Mucosa of descending colon (tissue), 3 donors: ENCODE measurements around the gene AKAP4. TPM values are rescaled to one million over a fixed set of nuclear protein-coding genes. Genes with fewer than 3 reads are reported as not detected.
A peak's percentile ranks its signal among the peaks of the same experiment; 100 is the strongest.

ENCODE experiments used
- ATAC-seq: fragments of 200-7000 bp; cut with Tn5 transposase; one replicate; pipeline ENCODE4 v1.9.1; 2020; ENCODE audit warnings: mild to moderate bottlenecking, moderate library complexity
- DNase-seq, 3 donors: peaks; one replicate each; pipeline ENCODE4 v3.0.0-alpha.2; 2020
- H3K36me3 ChIP-seq: fragments of 200-600 bp; one replicate; pipeline ENCODE4 v1.8.0; 2021; ENCODE audit warnings: low read depth, mild to moderate bottlenecking
- H3K4me1 ChIP-seq: fragments of 200-600 bp; one replicate; pipeline ENCODE4 v1.8.0; 2021; ENCODE audit warnings: low read depth, mild to moderate bottlenecking
- H3K4me3 ChIP-seq: fragments of 200-600 bp; one replicate; pipeline ENCODE4 v1.8.0; 2021; ENCODE audit warnings: mild to moderate bottlenecking
- H3K9me3 ChIP-seq: fragments of 200-600 bp; one replicate; pipeline ENCODE4 v1.8.0; 2021; ENCODE audit warnings: mild to moderate bottlenecking
- CTCF ChIP-seq: fragments of 200-600 bp; IDR thresholded peaks from one replicate; pipeline ENCODE4 v1.8.0; 2022; ENCODE audit warnings: antibody characterized with exemption, mild to moderate bottlenecking
- intact Hi-C, 2 donors: fragments of 100-400 bp; cut with DNase I in 1 of 2; cut with micrococcal nuclease in 1 of 2; formaldehyde crosslinking; loops; one replicate each; pipeline versions ENCODE4 v1.11.0 to v1.11.1; 2022; cut with DNase I, micrococcal nuclease
- total RNA-seq, 3 donors: library from RNA; stranded (reverse); fragmentation: NEBNext Ultra II Directional in 2 of 3; extraction: Animal tissue kit (Norgen Biotek cat#: 25700) in 2 of 3; gene quantifications; one replicate each; pipeline versions ENCODE4 v1.2.1 to v1.2.4, GENCODE V29; 2021 to 2023
- donor health status: DM: no; HTN: no; CAD: no; lungs with moderate emphysema.
- donor health status: DM: no; HTN: no; CAD: no.
- donor health status: DM: no; HTN: yes; CAD: no.

The AKAP4 gene
- total RNA-seq, 3 donors from 2014 or later: not detected

DNA sequence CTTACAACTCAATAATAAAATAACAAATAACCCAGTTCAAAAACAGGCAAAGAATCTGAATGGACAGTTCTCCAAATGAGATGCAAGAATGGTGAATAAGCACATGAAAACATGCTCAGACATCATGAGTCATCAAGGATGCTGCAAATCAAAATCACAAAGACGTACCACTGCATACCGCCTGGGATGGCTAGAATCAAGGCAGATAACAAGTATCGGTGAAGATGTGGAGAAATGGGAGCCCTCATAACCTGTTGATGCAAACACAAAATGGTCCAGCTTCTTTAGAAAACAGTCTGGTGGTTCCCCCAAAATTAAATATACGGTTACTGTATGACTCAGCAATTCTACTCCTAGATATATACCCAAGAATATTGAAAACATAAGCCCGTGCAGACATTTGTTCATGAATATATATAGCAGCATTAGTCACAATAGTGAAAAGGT, 32.5 kb downstream of the AKAP4 start:
- no peak for TF ChIP-seq CTCF
- Histone ChIP-seq H3K36me3 (no peaks in the 10 kb centered on the region), H3K9me3 (no peaks in the 10 kb centered on the region), H3K4me3 (no peak overlapping the region), H3K4me1 (no peaks in the 10 kb centered on the region)
- ATAC-seq (no peak), DNase-seq (no peak)
- intact Hi-C loops: no loop called here

- no peak for TF ChIP-seq CTCF
- no peaks in the 10 kb centered on the region for H3K4me1 ChIP-seq
- intact Hi-C loops: no loop called here
- no peak overlapping the region for H3K4me3 ChIP-seq
- H3K9me3 ChIP-seq: no peaks in the 10 kb centered on the region
- peak in 1 of 3 donors; percentile 9 for DNase-seq
- no peaks in the 10 kb centered on the region for H3K36me3 ChIP-seq
- ATAC-seq: peak; percentile 63
Observed at GRCh38 chrX:50167366-50167765, 33.4 kb downstream of the AKAP4 start.

- Histone ChIP-seq H3K36me3 (no peaks in the 10 kb centered on the region), H3K4me1 (no peaks in the 10 kb centered on the region), H3K4me3 (no peak overlapping the region), H3K9me3 (no peaks in the 10 kb centered on the region)
- DNase-seq (no peak), ATAC-seq (peak; percentile 51)
- intact Hi-C loops: no loop called here
- TF ChIP-seq CTCF: no peak
Observed at GRCh38 chrX:50165727-50166126, 35.1 kb downstream of the AKAP4 start.

- ATAC-seq: no peak
- intact Hi-C loops: no loop called here
Observed at GRCh38 chrX:50161127-50161526, 39.7 kb downstream of the AKAP4 start.

GRCh38 chrX:50158593-50158992, 42.2 kb downstream of the AKAP4 start:
- intact Hi-C loops: no loop called here
- ATAC-seq (peak; percentile 82), DNase-seq (peak in 1 of 3 donors; percentile 41)
- no peak overlapping the region for H3K4me3 ChIP-seq
- TF ChIP-seq CTCF: no peak
- no peaks in the 10 kb centered on the region for H3K9me3 ChIP-seq
- no peaks in the 10 kb centered on the region for H3K4me1 ChIP-seq
- H3K36me3 ChIP-seq: no peaks in the 10 kb centered on the region

More at GRCh38 chrX:50161127-50161526, 39.7 kb downstream of the AKAP4 start:
- H3K4me3 ChIP-seq: no peak overlapping the region
- H3K9me3 ChIP-seq: no peaks in the 10 kb centered on the region
- DNase-seq: no peak
- H3K36me3 ChIP-seq: no peaks in the 10 kb centered on the region
- H3K4me1 ChIP-seq: no peaks in the 10 kb centered on the region
- TF ChIP-seq CTCF: no peak
